ENCODE results near the gene RAD51C. TPM values are rescaled to one million over a fixed set of nuclear protein-coding genes. Genes with fewer than 3 reads are reported as not detected.
"Not testable (repeated sequence)": the region's sequence is repeated elsewhere in the genome, so short reads cannot be mapped to it uniquely, and the experiment has no call there.

Gene RAD51C
- total RNA-seq, 1 donor from 2014 or later = 22.0 TPM

DNA sequence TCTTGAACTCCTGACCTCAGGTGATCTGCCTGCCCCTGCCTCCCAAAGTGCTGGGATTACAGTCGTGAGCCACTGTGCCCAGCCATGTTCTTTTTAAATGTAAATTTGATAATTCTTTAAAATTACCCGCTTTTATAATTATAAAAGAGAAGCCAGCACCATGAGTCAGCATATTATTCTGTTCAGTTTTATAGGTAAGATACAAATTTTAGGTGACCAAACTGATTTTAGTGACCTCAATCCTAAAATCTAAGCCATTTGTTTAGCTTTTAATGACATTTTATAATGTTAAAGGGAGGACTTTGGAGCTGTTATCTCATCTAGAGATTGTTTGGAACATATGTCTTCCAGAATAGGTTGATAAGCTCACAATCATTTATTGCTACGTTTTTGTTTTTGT lies 42.4 kb downstream of the RAD51C start:
- TF ChIP-seq, protein P1, sequence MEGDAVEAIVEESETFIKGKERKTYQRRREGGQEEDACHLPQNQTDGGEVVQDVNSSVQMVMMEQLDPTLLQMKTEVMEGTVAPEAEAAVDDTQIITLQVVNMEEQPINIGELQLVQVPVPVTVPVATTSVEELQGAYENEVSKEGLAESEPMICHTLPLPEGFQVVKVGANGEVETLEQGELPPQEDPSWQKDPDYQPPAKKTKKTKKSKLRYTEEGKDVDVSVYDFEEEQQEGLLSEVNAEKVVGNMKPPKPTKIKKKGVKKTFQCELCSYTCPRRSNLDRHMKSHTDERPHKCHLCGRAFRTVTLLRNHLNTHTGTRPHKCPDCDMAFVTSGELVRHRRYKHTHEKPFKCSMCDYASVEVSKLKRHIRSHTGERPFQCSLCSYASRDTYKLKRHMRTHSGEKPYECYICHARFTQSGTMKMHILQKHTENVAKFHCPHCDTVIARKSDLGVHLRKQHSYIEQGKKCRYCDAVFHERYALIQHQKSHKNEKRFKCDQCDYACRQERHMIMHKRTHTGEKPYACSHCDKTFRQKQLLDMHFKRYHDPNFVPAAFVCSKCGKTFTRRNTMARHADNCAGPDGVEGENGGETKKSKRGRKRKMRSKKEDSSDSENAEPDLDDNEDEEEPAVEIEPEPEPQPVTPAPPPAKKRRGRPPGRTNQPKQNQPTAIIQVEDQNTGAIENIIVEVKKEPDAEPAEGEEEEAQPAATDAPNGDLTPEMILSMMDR (IDR thresholded peaks at IDR 0.05) = no peak
- H3K36me3 Mint-ChIP-seq (ENCODE audit: unreplicated experiment) = no peaks in the 10 kb centered on the region
- no peak for DNase-seq (ENCODE audit: extremely low spot score, unreplicated experiment)
- H3K9me3 Mint-ChIP-seq (ENCODE audit: unreplicated experiment) = no peaks in the 10 kb centered on the region
- H3K27me3 Mint-ChIP-seq (ENCODE audit: unreplicated experiment) = no peaks in the 10 kb centered on the region
- no peaks in the 10 kb centered on the region for H3K4me1 Mint-ChIP-seq (ENCODE audit: unreplicated experiment)
- no peak overlapping the region for H3K27ac Mint-ChIP-seq (ENCODE audit: unreplicated experiment)
- no peak overlapping the region for H3K4me3 Mint-ChIP-seq (ENCODE audit: unreplicated experiment)

GRCh38 chr17:58741121-58741625 lies 48.8 kb downstream of the RAD51C start:
- H3K36me3 Mint-ChIP-seq (ENCODE audit: unreplicated experiment) = no peaks in the 10 kb centered on the region

DNA sequence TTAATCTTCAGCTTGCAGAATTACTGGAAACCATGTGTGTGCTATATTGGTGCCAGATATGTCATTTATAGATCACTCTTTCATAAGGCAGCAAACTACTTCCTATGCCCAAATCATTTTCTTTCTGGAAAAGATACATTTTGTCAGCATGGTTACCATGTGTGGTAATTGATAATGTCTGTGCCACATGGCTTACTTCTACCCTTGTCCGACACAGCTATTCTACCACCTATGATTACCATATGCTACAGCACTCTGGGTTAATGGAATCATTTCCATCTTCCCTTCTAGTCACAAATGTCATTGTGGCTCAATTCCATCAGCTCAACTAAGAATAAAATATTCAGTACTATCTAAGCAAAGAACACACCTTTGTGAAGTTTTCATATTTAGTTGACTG lies 55.3 kb downstream of the RAD51C start:
- no peaks in the 10 kb centered on the region for H3K36me3 Mint-ChIP-seq (ENCODE audit: unreplicated experiment)
- TF ChIP-seq, protein P1 (IDR thresholded peaks at IDR 0.05) = no peak
- H3K9me3 Mint-ChIP-seq (ENCODE audit: unreplicated experiment) = no peaks in the 10 kb centered on the region
- no peak overlapping the region for H3K27ac Mint-ChIP-seq (ENCODE audit: unreplicated experiment)
- H3K27me3 Mint-ChIP-seq (ENCODE audit: unreplicated experiment) = peaks cover 12% of the 10 kb centered on the region
- no peak for DNase-seq (ENCODE audit: extremely low spot score, unreplicated experiment)
- H3K4me3 Mint-ChIP-seq (ENCODE audit: unreplicated experiment) = no peak overlapping the region
- no peaks in the 10 kb centered on the region for H3K4me1 Mint-ChIP-seq (ENCODE audit: unreplicated experiment)

More at GRCh38 chr17:58741121-58741625, 48.8 kb downstream of the RAD51C start:
- TF ChIP-seq, protein P1 (IDR thresholded peaks at IDR 0.05) = no peak
- Mint-ChIP-seq H3K9me3 (ENCODE audit: unreplicated experiment) (no peaks in the 10 kb centered on the region), H3K4me1 (ENCODE audit: unreplicated experiment) (no peaks in the 10 kb centered on the region), H3K27me3 (ENCODE audit: unreplicated experiment) (no peaks in the 10 kb centered on the region), H3K4me3 (ENCODE audit: unreplicated experiment) (no peak overlapping the region), H3K27ac (ENCODE audit: unreplicated experiment) (no peak overlapping the region)
- no peak for DNase-seq (ENCODE audit: extremely low spot score, unreplicated experiment)

- not testable (repeated sequence) for H3K9me3 Mint-ChIP-seq (ENCODE audit: unreplicated experiment); H3K4me1 Mint-ChIP-seq (ENCODE audit: unreplicated experiment); H3K36me3 Mint-ChIP-seq (ENCODE audit: unreplicated experiment); DNase-seq (ENCODE audit: extremely low spot score, unreplicated experiment); H3K4me3 Mint-ChIP-seq (ENCODE audit: unreplicated experiment); H3K27ac Mint-ChIP-seq (ENCODE audit: unreplicated experiment)
- peaks cover 12% of the 10 kb centered on the region for H3K27me3 Mint-ChIP-seq (ENCODE audit: unreplicated experiment)
Observed at GRCh38 chr17:58749627-58750026, 57.2 kb downstream of the RAD51C start.

GRCh38 chr17:58753026-58753425 lies 60.6 kb downstream of the RAD51C start:
- H3K4me1 Mint-ChIP-seq (ENCODE audit: unreplicated experiment) = peaks cover 7% of the 10 kb centered on the region
- H3K4me3 Mint-ChIP-seq (ENCODE audit: unreplicated experiment) = no peak overlapping the region

More at GRCh38 chr17:58753026-58753425, 60.6 kb downstream of the RAD51C start:
- TF ChIP-seq, protein P1 (IDR thresholded peaks at IDR 0.05) = no peak
- H3K36me3 Mint-ChIP-seq (ENCODE audit: unreplicated experiment) = no peaks in the 10 kb centered on the region
- H3K27me3 Mint-ChIP-seq (ENCODE audit: unreplicated experiment) = peaks cover 24% of the 10 kb centered on the region
- no peak for DNase-seq (ENCODE audit: extremely low spot score, unreplicated experiment)
- no peaks in the 10 kb centered on the region for H3K9me3 Mint-ChIP-seq (ENCODE audit: unreplicated experiment)
- H3K27ac Mint-ChIP-seq (ENCODE audit: unreplicated experiment) = no peak overlapping the region
